ENCODE results near the gene INPP5D.

- TF ChIP-seq CTCF (IDR thresholded peaks at IDR 0.05; ENCODE audit: insufficient read depth, low read depth, low read length) (no peak), EZH2 (IDR thresholded peaks at IDR 0.05; ENCODE audit: insufficient read depth, low read length) (no peak)
Observed at GRCh38 chr2:233081731-233082221, 21.6 kb downstream of the INPP5D start.
